ENCODE results near the gene EXOC4.

Gene EXOC4

GRCh38 chr7:133560900-133561299 lies 308.0 kb downstream of the EXOC4 start:
- TF ChIP-seq CTCF (IDR thresholded peaks at IDR 0.05) = no peak

- TF ChIP-seq CTCF (IDR thresholded peaks at IDR 0.05) = no peak
Measured at GRCh38 chr7:133561396-133561795, 308.5 kb downstream of the EXOC4 start.

- no peak for TF ChIP-seq CTCF (IDR thresholded peaks at IDR 0.05)
Measured at GRCh38 chr7:133562621-133563020, 309.7 kb downstream of the EXOC4 start.

- TF ChIP-seq CTCF (IDR thresholded peaks at IDR 0.05) = no peak
Measured at GRCh38 chr7:133563251-133563650, 310.4 kb downstream of the EXOC4 start.

- TF ChIP-seq CTCF (IDR thresholded peaks at IDR 0.05) = peak; percentile 33; the same call in 1 of the 2 replicates
Measured at GRCh38 chr7:133564484-133564883, 311.6 kb downstream of the EXOC4 start.

- no peak for TF ChIP-seq CTCF (IDR thresholded peaks at IDR 0.05)
Measured at GRCh38 chr7:133568544-133568943, 315.7 kb downstream of the EXOC4 start.

- TF ChIP-seq CTCF (IDR thresholded peaks at IDR 0.05) = no peak
Measured at GRCh38 chr7:133570321-133570720, 317.4 kb downstream of the EXOC4 start.

- TF ChIP-seq CTCF (IDR thresholded peaks at IDR 0.05) = no peak
Measured at GRCh38 chr7:133571076-133571475, 318.2 kb downstream of the EXOC4 start.

Measured in LNCAP (cell line).